SK-N-MC (cell line): ENCODE data around the gene SH3BGRL.

ENCODE experiments used
- EZH2 ChIP-seq: fragments of 200-600 bp; sonication (generic); IDR thresholded peaks from one replicate; pipeline ENCODE4 v1.6.1; 2017; ENCODE audit warnings: antibody characterized with exemption
- POLR2AphosphoS5 ChIP-seq: IDR thresholded peaks from 2 replicates; pipeline ENCODE4 v1.6.1; 2012; ENCODE audit warnings: mild to moderate bottlenecking, low read depth, low read length, borderline replicate concordance

GRCh38 chrX:81237516-81237915 is 35.6 kb downstream of the SH3BGRL start:
- TF ChIP-seq EZH2 (no peak), POLR2AphosphoS5 (no peak)
